Measurements from ENCODE around the gene DAAM1. TPM values are rescaled to one million over a fixed set of nuclear protein-coding genes. Genes with fewer than 3 reads are reported as not detected.

Gene DAAM1
- total RNA-seq, 2 donors from 2014 or later: 94.0 to 99.4 TPM

GRCh38 chr14:59332727-59333126, 144.3 kb downstream of the DAAM1 start:
- Mint-ChIP-seq H3K9me3 (no peaks in the 10 kb centered on the region), H3K36me3 (ENCODE audit: low read depth) (peaks cover 40% of the 10 kb centered on the region), H3K4me1 (peaks cover 32% of the 10 kb centered on the region), H3K27ac (no peak overlapping the region), H3K4me3 (no peak overlapping the region), H3K27me3 (ENCODE audit: insufficient read depth) (no peaks in the 10 kb centered on the region)
- no peak overlapping the region for H3K4me3 ChIP-seq (ENCODE audit: low read length)
- no peak for TF ChIP-seq CTCF (conservative IDR thresholded peaks at IDR 0.05)
- H3K9ac ChIP-seq (ENCODE audit: extremely low read depth, low read length, poor library complexity, severe bottlenecking): no peak overlapping the region
- H3K36me3 ChIP-seq (ENCODE audit: control insufficient read depth, insufficient read depth, low read length): peaks cover 91% of the 10 kb centered on the region
- no peaks in the 10 kb centered on the region for H3K27me3 ChIP-seq (ENCODE audit: control insufficient read depth, insufficient read depth, low read length, poor library complexity, severe bottlenecking)
- no peak overlapping the region for H3K27ac ChIP-seq (ENCODE audit: low read depth, low read length)
- WGBS, 2 experiments (ENCODE audit: insufficient coverage in 1 of 2, insufficient read length in 1 of 2): 98% methylated on average over 2 of the region's 2 CpGs; no CpG with 5 or more reads in 1 of the 2 experiments
- peaks cover 8% of the 10 kb centered on the region for H3K9me3 ChIP-seq (ENCODE audit: control insufficient read depth, low read length)
- H3K4me1 ChIP-seq (ENCODE audit: control insufficient read depth, insufficient read depth, low read length): peaks cover 4% of the 10 kb centered on the region
- no peak for DNase-seq

- DNase-seq: no peak
- TF ChIP-seq CTCF (conservative IDR thresholded peaks at IDR 0.05): no peak
- Histone ChIP-seq H3K9me3 (ENCODE audit: control insufficient read depth, low read length) (peaks cover 3% of the 10 kb centered on the region), H3K27me3 (ENCODE audit: control insufficient read depth, insufficient read depth, low read length, poor library complexity, severe bottlenecking) (no peaks in the 10 kb centered on the region), H3K36me3 (ENCODE audit: control insufficient read depth, insufficient read depth, low read length) (peaks cover 91% of the 10 kb centered on the region), H3K4me3 (ENCODE audit: low read length) (no peak overlapping the region), H3K4me1 (ENCODE audit: control insufficient read depth, insufficient read depth, low read length) (peaks cover 4% of the 10 kb centered on the region), H3K27ac (ENCODE audit: low read depth, low read length) (peak overlapping the region; percentile 18), H3K9ac (ENCODE audit: extremely low read depth, low read length, poor library complexity, severe bottlenecking) (no peak overlapping the region)
- Mint-ChIP-seq H3K4me3 (no peak overlapping the region), H3K27me3 (ENCODE audit: insufficient read depth) (no peaks in the 10 kb centered on the region), H3K27ac (no peak overlapping the region), H3K9me3 (no peaks in the 10 kb centered on the region), H3K36me3 (ENCODE audit: low read depth) (peaks cover 34% of the 10 kb centered on the region), H3K4me1 (peaks cover 32% of the 10 kb centered on the region)
- WGBS, 2 experiments (ENCODE audit: insufficient coverage in 1 of 2, insufficient read length in 1 of 2): 93 to 94% methylated on average over 1 to 2 of the region's 2 CpGs
These were observed 144.8 kb downstream of the DAAM1 start for GRCh38 chr14:59333235-59333634.

- Mint-ChIP-seq H3K27ac (no peak overlapping the region), H3K4me1 (peaks cover 29% of the 10 kb centered on the region), H3K27me3 (ENCODE audit: insufficient read depth) (no peaks in the 10 kb centered on the region), H3K4me3 (no peak overlapping the region), H3K36me3 (ENCODE audit: low read depth) (peaks cover 30% of the 10 kb centered on the region), H3K9me3 (no peaks in the 10 kb centered on the region)
- Histone ChIP-seq H3K36me3 (ENCODE audit: control insufficient read depth, insufficient read depth, low read length) (peaks cover 91% of the 10 kb centered on the region), H3K4me3 (ENCODE audit: low read length) (no peak overlapping the region), H3K27me3 (ENCODE audit: control insufficient read depth, insufficient read depth, low read length, poor library complexity, severe bottlenecking) (no peaks in the 10 kb centered on the region), H3K9me3 (ENCODE audit: control insufficient read depth, low read length) (no peaks in the 10 kb centered on the region), H3K9ac (ENCODE audit: extremely low read depth, low read length, poor library complexity, severe bottlenecking) (no peak overlapping the region), H3K27ac (ENCODE audit: low read depth, low read length) (peak overlapping the region; percentile 18), H3K4me1 (ENCODE audit: control insufficient read depth, insufficient read depth, low read length) (peaks cover 4% of the 10 kb centered on the region)
- no peak for DNase-seq
- 100% methylated on average over 1 of the region's 1 CpG for WGBS, 2 experiments (ENCODE audit: insufficient coverage in 1 of 2, insufficient read length in 1 of 2)
- no peak for TF ChIP-seq CTCF (conservative IDR thresholded peaks at IDR 0.05)
These were observed 145.2 kb downstream of the DAAM1 start for GRCh38 chr14:59333668-59334067.

Data from endodermal cell (in vitro differentiated cells).